Lung (tissue), 12 donors: Measurements from ENCODE around the gene XRCC3. TPM values are rescaled to one million over a fixed set of nuclear protein-coding genes. Genes with fewer than 3 reads are reported as not detected.

ENCODE experiments used
- ATAC-seq: fragments of 200-7000 bp; cut with Tn5 transposase; one replicate; pipeline ENCODE4 v1.9.1; 2020; ENCODE audit warnings: moderate number of reproducible peaks; ENCODE audit not compliant: insufficient read depth, low FRiP score
- DNase-seq, 3 donors: peaks; one replicate each; pipeline ENCODE4 v3.0.0-alpha.2; 2013 to 2017
- H3K27ac ChIP-seq, 2 donors: one replicate each; pipeline ENCODE4 v1.5.1; 2013; ENCODE audit warnings: mild to moderate bottlenecking in 2 of 2, moderate library complexity in 2 of 2, control low read depth in 1 of 2, inconsistent platforms in 1 of 2, low read depth in 1 of 2, low read length in 1 of 2
- H3K27me3 ChIP-seq, 3 donors: one replicate each; pipeline ENCODE4 v1.5.1; 2013; ENCODE audit warnings: low read length in 2 of 3; ENCODE audit not compliant: control insufficient read depth in 3 of 3, insufficient read depth in 3 of 3
- H3K36me3 ChIP-seq, 4 donors: one replicate each; pipeline ENCODE4 v1.5.1; 2013; ENCODE audit warnings: low read length in 4 of 4, mild to moderate bottlenecking in 1 of 4, moderate library complexity in 1 of 4; ENCODE audit not compliant: control insufficient read depth in 4 of 4, insufficient read depth in 4 of 4
- H3K4me1 ChIP-seq, 5 donors: one replicate each; pipeline ENCODE4 v1.5.1; 2013; ENCODE audit warnings: low read length in 5 of 5, mild to moderate bottlenecking in 2 of 5, moderate library complexity in 1 of 5; ENCODE audit not compliant: control insufficient read depth in 5 of 5, insufficient read depth in 5 of 5
- H3K4me3 ChIP-seq: one replicate; pipeline ENCODE4 v1.5.1; 2013; ENCODE audit warnings: mild to moderate bottlenecking, control low read depth, moderate library complexity
- H3K9ac ChIP-seq, 2 donors: one replicate each; pipeline ENCODE4 v1.5.1; 2013; ENCODE audit warnings: low read length in 2 of 2, control low read depth in 1 of 2; ENCODE audit not compliant: insufficient read depth in 1 of 2
- H3K9me3 ChIP-seq, 4 donors: one replicate each; pipeline ENCODE4 v1.5.1; 2013; ENCODE audit warnings: low read length in 3 of 4, mild to moderate bottlenecking in 1 of 4, moderate library complexity in 1 of 4; ENCODE audit not compliant: control insufficient read depth in 4 of 4, insufficient read depth in 3 of 4
- CTCF ChIP-seq: IDR thresholded peaks from 2 replicates; pipeline ENCODE4 v1.5.1; 2012; ENCODE audit warnings: mild to moderate bottlenecking; ENCODE audit errors: control extremely low read depth, extremely low read depth
- WGBS, 2 donors: extraction: QIAGEN DNeasy Blood & Tissue Kit; methylation state at CpG; one replicate each; pipeline ENCODE4 v1.1.7; 2013; 5-methylcytosine and 5-hydroxymethylcytosine counted together
- polyA plus RNA-seq, 2 donors: library from polyadenylated mRNA; stranded (reverse); fragments of 200-250 nt; gene quantifications; one replicate each; pipeline ENCODE4 v1.2.1, GENCODE V29; 2013
- total RNA-seq, 2 donors: library from RNA; depleted of rRNA in 1 of 2; stranded (reverse); fragments of >200 nt in 1 of 2; gene quantifications; one replicate each; pipeline ENCODE4 v1.2.1, GENCODE V29; 2014 to 2021
- donor health status: control.
- donor health status: control.
- donor health status: Bipolar disorder and iron deficiency.
- donor health status: healthy.
- donor health status: DM: yes; HTN: yes; CAD: no.

Gene XRCC3
- total and polyA plus RNA-seq, 4 donors: 4.4 to 10.4 (median 6.0) TPM

- DNase-seq (no peak), ATAC-seq (no peak)
- no peaks in the 10 kb centered on the region for H3K27me3 ChIP-seq
- 91 to 98% methylated on average over 4 of the region's 4 CpGs for WGBS, 2 donors
- H3K9ac ChIP-seq: no peak overlapping the region
- peaks cover 17 to 45% (median 32%) of the 10 kb centered on the region in 4 donors for H3K36me3 ChIP-seq
- no peak for TF ChIP-seq CTCF
- H3K9me3 ChIP-seq: peaks cover 0 to 1% (median 0%) of the 10 kb centered on the region in 4 donors
- no peak overlapping the region for H3K27ac ChIP-seq
- H3K4me3 ChIP-seq: no peak overlapping the region
- peaks cover 0 to 4% (median 2%) of the 10 kb centered on the region in 5 donors for H3K4me1 ChIP-seq
These were observed 27.5 kb downstream of the XRCC3 start for GRCh38 chr14:103687712-103688111.

GRCh38 chr14:103686831-103687485 lies 28.3 kb downstream of the XRCC3 start:
- peak overlapping the region in 1 of 2 donors; percentile 33 for H3K27ac ChIP-seq
- DNase-seq: no peak
- TF ChIP-seq CTCF: no peak
- 74 to 75% methylated on average over 19 of the region's 19 CpGs for WGBS, 2 donors
- H3K9me3 ChIP-seq: peaks cover 0 to 1% (median 0%) of the 10 kb centered on the region in 4 donors
- ATAC-seq: no peak
- H3K36me3 ChIP-seq: peaks cover 18 to 42% (median 31%) of the 10 kb centered on the region in 4 donors
- no peak overlapping the region for H3K9ac ChIP-seq
- no peaks in the 10 kb centered on the region for H3K27me3 ChIP-seq
- H3K4me1 ChIP-seq: peaks cover 0 to 4% (median 2%) of the 10 kb centered on the region in 5 donors
- H3K4me3 ChIP-seq: no peak overlapping the region

GRCh38 chr14:103685276-103686211 lies 29.7 kb downstream of the XRCC3 start:
- peaks cover 0 to 4% (median 2%) of the 10 kb centered on the region in 5 donors for H3K4me1 ChIP-seq
- peaks cover 0 to 1% (median 0%) of the 10 kb centered on the region in 4 donors for H3K9me3 ChIP-seq
- peaks cover 22 to 49% (median 36%) of the 10 kb centered on the region in 4 donors for H3K36me3 ChIP-seq
- DNase-seq (no peak), ATAC-seq (no peak)
- H3K27ac ChIP-seq: no peak overlapping the region
- no peak overlapping the region for H3K4me3 ChIP-seq
- 93 to 95% methylated on average over 23 of the region's 23 CpGs for WGBS, 2 donors
- TF ChIP-seq CTCF: no peak
- no peaks in the 10 kb centered on the region for H3K27me3 ChIP-seq
- no peak overlapping the region for H3K9ac ChIP-seq
